Measurements from ENCODE around the gene PTPRG.

PTPRG gene

GRCh38 chr3:61561374-61562041 is at the start of gene PTPRG:
Gene PTPRG (plus strand): TSS chr3:61561571. CDS start chr3:61562288, 717 bp downstream.
- TF ChIP-seq, protein P1, sequence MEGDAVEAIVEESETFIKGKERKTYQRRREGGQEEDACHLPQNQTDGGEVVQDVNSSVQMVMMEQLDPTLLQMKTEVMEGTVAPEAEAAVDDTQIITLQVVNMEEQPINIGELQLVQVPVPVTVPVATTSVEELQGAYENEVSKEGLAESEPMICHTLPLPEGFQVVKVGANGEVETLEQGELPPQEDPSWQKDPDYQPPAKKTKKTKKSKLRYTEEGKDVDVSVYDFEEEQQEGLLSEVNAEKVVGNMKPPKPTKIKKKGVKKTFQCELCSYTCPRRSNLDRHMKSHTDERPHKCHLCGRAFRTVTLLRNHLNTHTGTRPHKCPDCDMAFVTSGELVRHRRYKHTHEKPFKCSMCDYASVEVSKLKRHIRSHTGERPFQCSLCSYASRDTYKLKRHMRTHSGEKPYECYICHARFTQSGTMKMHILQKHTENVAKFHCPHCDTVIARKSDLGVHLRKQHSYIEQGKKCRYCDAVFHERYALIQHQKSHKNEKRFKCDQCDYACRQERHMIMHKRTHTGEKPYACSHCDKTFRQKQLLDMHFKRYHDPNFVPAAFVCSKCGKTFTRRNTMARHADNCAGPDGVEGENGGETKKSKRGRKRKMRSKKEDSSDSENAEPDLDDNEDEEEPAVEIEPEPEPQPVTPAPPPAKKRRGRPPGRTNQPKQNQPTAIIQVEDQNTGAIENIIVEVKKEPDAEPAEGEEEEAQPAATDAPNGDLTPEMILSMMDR (IDR thresholded peaks at IDR 0.05; ENCODE audit: low read depth, low read length, missing control alignments): no peak
- peak; percentile 92 for DNase-seq (ENCODE audit: low read depth)
- in situ Hi-C loops (cut with HindIII; ENCODE audit: low sequenced_read_pairs): loop anchor here (10.0 kb wide), 1 partner anchor 623 kb away; no protein-coding TSS in a partner anchor
- peak within 1 kb of the TSS; percentile 93 for H3K4me3 ChIP-seq (ENCODE audit: low read depth, low read length)

DNA sequence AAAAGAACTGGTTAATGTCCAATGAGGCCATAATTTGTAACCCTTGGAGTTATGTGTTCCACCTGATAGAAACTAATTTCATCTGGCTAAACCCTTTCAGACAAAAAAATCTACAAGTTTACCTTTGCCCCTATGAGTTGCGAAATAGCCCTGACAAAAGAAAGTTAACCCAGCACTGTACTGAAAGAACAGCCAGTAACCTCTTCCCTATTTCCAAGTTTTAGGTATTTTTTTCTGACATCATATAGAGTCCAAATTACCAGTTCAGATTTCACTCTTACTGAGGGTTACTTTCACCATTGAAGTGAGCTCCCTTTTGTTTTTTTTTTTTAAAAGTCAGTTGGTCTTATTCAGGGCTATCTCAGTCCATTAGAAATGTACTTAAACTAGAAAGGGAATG is 42.8 kb upstream of the PTPRG start:
- no peak for DNase-seq (ENCODE audit: low read depth)
- TF ChIP-seq, protein P1 (IDR thresholded peaks at IDR 0.05; ENCODE audit: low read depth, low read length, missing control alignments): no peak
- H3K4me3 ChIP-seq (ENCODE audit: low read depth, low read length): no peak overlapping the region
- in situ Hi-C loops (cut with HindIII; ENCODE audit: low sequenced_read_pairs): no loop called here

DNA sequence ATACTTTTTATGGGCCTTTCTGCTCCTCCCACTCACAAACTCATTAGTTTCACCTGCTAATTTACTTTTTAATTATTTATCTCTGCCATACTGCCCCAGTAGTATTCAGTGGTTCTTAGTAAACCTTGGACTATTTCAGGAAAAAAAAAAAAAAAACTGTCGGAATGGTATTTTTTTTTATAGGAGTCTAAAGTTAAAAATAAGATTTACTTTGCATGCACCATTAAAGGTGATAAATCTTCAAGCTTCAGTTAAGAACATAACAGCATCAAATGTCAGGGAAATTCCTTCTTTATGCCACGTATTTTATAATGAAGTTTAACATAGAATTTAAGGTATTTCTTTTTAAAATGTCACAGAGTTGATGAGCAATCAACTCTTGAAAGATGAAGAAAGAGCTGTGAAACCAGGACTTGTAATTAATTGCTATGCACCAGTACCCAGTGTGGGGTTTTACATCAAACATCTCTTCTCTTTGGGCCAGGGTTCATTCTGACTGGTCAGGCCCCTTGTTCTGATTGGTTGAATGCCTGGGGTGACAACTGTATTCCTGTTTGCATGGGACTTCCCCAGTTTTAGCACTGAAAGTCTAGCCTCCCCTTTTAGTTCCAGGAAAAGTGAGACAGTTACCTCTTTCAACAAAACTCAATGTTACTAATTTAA is 40.3 kb upstream of the PTPRG start:
- TF ChIP-seq, protein P1 (IDR thresholded peaks at IDR 0.05; ENCODE audit: low read depth, low read length, missing control alignments): no peak
- in situ Hi-C loops (cut with HindIII; ENCODE audit: low sequenced_read_pairs): no loop called here
- no peak for DNase-seq (ENCODE audit: low read depth)
- H3K4me3 ChIP-seq (ENCODE audit: low read depth, low read length): no peak overlapping the region

DNA sequence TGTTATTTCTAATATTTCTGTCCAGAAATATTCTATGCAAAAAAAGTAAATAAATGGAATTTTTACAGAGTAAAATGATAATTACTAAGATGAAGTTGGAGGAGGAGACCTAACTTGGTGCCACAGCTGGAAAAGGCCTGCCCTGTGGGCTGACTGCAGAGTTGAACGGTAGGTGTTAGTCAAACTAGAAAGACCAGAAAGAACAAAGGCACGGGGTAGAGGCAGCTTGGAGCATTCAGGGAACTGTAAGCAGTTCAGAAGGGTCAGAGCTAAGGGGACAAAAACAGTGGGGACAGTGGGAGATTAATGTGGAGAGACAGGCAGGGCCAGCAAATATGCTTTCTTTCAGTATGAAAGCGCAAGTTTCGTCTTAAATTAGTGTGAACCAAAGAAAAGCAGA is 39.3 kb upstream of the PTPRG start:
- TF ChIP-seq, protein P1 (IDR thresholded peaks at IDR 0.05; ENCODE audit: low read depth, low read length, missing control alignments): no peak
- DNase-seq (ENCODE audit: low read depth): no peak
- H3K4me3 ChIP-seq (ENCODE audit: low read depth, low read length): no peak overlapping the region
- in situ Hi-C loops (cut with HindIII; ENCODE audit: low sequenced_read_pairs): no loop called here

- H3K4me3 ChIP-seq (ENCODE audit: low read depth, low read length): no peak overlapping the region
- in situ Hi-C loops (cut with HindIII; ENCODE audit: low sequenced_read_pairs): no loop called here
- TF ChIP-seq, protein P1 (IDR thresholded peaks at IDR 0.05; ENCODE audit: low read depth, low read length, missing control alignments): no peak
- no peak for DNase-seq (ENCODE audit: low read depth)
These were observed 38.7 kb upstream of the PTPRG start for GRCh38 chr3:61522626-61523025.

DNA sequence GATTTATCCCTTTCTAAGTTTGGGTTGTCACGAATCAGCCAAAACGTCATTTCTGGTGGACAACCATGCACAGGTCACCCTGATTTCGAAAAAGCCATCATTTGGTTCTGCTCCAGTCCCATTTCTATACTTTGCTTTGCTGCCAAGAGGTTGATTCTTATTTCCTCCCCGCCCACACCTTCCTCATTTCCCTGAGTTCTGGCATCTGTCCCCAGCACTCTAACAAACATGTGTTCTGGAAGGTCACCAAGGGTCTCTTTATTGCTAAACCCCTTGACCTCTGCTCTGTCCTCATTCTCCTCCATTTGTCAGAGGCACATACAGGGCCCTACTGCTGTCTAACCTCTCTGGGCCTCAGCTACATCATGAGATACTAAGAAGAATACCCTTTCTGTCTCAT is 36.4 kb upstream of the PTPRG start:
- no peak overlapping the region for H3K4me3 ChIP-seq (ENCODE audit: low read depth, low read length)
- in situ Hi-C loops (cut with HindIII; ENCODE audit: low sequenced_read_pairs): no loop called here
- TF ChIP-seq, protein P1 (IDR thresholded peaks at IDR 0.05; ENCODE audit: low read depth, low read length, missing control alignments): no peak
- no peak for DNase-seq (ENCODE audit: low read depth)

All from astrocyte of the cerebellum (primary cell).